Measurements from ENCODE around the gene HOXD12.
A peak's percentile ranks its signal among the peaks of the same experiment; 100 is the strongest.

HOXD12 gene

DNA sequence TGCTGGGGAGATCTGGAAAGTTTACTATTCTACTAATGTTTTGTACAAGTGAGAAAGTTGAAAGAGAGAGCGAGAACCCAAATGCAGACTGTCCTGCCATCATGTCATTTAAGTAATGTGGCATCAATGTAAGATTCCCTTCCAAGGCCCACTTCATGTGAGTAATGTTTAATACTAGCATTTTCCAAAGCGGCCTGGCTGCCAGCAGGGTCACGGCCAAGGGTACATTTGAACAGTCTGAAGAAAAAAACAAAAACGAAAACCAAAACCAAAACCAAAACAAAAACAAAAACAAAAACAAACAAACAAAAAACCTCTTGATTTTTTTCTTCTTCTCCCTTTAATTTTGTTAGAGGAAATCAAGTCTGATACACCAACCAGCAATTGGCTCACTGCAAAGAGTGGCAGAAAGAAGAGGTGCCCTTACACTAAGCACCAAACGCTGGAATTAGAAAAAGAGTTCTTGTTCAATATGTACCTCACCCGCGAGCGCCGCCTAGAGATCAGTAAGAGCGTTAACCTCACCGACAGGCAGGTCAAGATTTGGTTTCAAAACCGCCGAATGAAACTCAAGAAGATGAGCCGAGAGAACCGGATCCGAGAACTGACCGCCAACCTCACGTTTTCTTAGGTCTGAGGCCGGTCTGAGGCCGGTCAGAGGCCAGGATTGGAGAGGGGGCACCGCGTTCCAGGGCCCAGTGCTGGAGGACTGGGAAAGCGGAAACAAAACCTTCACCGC lies 19.2 kb downstream of the HOXD12 start:
- DNase-seq (ENCODE audit: low spot score), result no peak

DNA sequence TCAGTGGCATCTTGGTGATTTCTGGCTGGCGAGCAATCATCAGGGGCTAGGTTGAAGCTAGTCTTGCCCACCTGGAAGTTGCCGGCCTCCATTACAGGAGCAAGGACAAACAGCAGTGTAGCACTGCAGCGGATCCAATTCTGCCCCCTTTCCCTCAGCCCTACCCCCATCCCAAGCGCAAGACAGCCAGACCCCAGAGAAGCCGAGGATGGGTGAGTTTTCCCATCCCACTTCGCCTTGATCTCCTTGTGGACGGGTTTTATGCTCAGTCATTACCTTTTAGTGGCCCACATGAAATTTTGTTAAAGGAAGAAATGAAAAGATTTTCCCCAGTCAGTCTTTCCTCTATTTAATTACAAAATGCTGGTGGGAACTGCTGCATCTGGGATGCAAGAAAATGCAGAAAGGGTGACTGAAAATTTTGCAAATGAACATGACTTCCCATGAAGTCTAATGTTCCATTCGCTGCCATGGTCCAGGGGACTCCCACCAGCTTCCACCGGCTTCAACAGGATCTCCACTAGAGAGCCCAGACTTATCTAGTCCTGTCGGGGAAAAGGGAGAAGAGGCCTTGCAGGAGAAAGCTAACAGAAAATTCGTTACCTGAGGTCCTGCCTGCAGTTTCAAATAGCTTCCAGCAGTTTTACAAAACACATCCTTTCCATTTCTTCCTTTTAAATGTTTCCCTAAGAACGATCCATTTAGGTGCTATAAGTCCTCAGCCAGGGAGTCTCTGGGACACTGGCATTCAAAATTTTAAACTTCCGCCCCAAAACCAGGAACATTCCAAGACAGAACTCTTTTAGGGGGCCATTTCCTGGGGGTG lies 21.0 kb downstream of the HOXD12 start:
- DNase-seq (ENCODE audit: low spot score), result no peak

GRCh38 chr2:176121190-176122051 lies 21.8 kb downstream of the HOXD12 start:
- DNase-seq (ENCODE audit: low spot score), result no peak

DNA sequence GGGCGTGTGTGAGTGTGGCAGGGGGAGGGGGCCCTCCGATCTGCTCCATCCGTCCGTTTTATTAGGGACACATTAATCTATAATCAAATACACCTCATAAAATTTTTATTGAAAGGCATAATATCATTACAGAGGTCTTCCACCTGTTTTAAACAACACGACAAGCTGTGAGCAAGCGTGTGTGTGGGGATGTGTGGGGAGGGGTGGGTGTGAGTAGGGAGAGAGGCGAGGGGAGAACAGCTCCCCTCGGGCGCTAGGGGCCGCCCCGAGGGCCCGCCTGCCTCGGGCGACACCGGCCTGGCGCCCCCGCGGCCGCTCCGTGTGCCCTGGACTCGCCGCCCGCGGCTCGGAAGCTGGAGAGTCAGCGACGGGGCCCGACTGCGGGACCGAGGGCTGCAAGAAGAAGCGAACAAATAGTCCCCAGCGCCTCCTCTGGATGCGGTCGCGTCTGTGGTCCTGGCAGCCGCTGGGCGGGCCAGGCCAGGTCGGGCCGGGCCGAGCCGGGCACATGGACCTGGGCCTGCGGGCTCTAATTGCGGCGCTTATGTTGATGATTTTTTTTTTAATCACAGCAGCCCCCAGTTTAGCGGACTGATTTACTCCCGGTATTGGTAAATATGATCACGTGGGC lies 22.6 kb downstream of the HOXD12 start:
- no peak for DNase-seq (ENCODE audit: low spot score)

DNA sequence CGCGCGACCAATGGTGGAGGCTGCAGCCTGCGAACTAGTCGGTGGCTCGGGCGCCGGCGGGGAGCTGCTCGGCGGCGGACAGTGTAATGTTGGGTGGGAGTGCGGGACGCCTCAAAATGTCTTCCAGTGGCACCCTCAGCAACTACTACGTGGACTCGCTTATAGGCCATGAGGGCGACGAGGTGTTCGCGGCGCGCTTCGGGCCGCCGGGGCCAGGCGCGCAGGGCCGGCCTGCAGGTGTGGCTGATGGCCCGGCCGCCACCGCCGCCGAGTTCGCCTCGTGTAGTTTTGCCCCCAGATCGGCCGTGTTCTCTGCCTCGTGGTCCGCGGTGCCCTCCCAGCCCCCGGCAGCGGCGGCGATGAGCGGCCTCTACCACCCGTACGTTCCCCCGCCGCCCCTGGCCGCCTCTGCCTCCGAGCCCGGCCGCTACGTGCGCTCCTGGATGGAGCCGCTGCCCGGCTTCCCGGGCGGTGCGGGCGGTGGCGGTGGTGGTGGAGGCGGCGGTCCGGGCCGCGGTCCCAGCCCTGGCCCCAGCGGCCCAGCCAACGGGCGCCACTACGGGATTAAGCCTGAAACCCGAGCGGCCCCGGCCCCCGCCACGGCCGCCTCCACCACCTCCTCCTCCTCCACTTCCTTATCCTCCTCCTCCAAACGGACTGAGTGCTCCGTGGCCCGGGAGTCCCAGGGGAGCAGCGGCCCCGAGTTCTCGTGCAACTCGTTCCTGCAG lies 23.3 kb downstream of the HOXD12 start, which contains the start of gene HOXD9:
Gene HOXD9 (plus strand): TSS at position 37 of the 728 bp plus-strand sequence. CDS start 50 bp downstream, at position 87.
- no peak for DNase-seq (ENCODE audit: low spot score)

DNA sequence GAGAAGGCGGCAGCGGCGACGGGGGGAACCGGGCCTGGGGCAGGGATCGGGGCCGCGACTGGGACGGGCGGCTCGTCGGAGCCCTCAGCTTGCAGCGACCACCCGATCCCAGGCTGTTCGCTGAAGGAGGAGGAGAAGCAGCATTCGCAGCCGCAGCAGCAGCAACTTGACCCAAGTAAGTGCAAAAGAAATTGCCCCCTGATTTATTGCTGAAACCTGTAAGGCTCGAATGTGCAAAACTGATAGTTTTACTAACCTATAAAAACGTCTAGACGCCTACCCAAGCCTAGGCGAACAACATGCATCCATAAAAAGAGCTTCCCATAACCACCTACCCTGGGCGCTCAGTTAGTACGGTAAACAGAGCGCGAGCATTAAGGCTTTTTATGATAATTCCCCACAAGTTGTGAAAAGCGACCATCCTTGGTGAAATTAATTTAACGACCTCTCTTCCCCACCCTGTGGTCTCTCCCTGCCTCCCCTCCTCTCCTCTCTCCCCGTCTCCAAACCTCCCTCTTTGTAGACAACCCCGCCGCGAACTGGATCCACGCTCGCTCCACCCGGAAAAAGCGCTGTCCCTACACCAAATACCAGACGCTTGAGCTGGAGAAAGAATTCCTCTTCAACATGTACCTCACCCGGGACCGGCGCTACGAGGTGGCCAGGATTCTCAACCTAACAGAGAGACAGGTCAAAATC lies 24.0 kb downstream of the HOXD12 start:
- DNase-seq (ENCODE audit: low spot score), result no peak

DNA sequence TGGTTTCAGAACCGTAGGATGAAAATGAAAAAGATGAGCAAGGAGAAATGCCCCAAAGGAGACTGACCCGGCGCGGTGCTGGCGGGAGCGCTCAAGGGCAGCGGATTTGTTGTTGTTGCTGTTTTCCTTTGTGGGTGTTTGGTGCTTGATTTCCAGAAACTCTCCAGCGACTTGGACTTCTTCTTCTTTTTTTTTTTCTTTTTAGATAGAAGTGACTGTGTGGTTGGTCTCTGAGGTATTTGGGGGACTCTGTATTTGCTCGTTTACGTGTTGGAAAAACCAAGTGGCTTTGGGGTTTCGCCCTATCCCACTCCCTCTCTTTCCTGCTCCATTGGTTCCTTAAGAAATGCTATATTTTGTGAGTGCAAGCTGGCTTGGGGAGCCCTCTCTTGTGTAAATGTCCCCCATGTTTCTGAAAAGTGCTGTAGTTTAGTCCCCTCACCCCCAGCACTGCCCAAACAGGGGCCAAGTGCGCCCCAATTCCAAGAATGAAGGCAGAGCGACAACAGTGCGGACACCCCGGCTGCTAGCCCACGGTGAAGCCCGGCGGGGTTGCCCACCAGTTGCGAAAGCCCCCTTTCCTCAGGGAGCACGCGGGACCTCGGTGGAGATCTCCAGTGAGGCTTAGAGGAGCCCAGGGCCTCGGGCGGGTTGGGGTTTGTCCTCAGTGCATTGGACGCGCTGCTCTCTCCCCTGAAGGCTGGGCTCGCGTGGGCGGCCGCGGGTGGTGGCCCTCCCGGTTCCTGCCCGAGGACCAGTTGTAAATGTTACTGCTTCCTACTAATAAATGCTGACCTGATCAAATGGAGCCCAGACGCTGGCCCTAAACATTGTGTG lies 24.7 kb downstream of the HOXD12 start:
- no peak for DNase-seq (ENCODE audit: low spot score)

GRCh38 chr2:176124947-176125771 lies 25.6 kb downstream of the HOXD12 start:
- no peak for DNase-seq (ENCODE audit: low spot score)

DNA sequence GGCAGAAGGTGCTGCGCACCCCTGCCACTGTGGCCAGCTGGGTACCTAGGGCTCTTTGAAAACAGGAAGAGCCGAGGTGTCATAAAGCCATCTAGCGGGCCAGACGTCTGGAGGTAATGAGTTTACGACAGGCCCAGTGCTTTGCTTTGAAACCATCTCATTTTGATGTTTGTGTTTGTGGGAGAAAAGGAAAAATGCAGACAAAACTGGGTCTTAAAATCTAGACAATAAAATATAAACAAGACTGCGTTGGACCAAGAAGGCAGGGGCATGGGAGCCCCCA lies 26.1 kb downstream of the HOXD12 start:
- no peak for DNase-seq (ENCODE audit: low spot score)

DNA sequence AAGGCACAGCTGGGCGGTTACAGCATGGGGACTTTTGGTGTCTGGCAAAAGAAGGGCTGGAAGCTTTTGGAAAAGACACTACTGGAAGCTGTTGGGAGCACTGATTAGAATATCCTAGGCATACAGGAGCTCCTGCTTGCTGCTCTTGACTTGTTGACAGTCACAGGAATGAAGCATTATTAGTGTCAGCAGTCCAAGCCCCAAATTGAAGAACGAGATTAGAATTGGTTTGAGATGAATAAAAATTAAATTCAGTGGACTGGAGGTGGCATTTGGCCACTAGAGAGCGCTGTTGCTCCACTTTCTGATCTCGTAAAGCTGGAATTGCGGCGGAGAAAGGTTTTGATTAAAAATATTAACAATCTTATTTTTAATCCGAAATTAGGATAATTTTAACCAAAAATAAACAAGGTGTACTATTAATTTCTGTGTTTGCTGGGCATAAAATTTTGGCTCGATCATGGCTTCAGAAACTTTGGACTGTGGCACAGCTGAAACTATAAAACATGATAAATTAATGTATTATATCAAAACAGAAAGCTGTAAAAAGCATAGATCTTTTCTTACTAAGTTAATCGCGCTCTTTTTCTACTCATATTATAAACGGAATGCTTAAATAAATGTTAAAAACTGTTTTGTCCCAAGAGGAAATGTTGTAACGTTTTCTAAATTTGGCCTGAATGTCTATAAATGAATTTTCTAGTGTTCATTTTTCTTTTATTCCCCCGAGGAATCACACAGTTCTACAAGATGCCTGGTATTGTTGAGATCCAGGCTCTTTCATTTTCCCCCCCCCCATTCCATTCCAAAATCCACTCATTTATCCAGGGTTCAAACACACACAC lies 27.6 kb downstream of the HOXD12 start:
- DNase-seq (ENCODE audit: low spot score), result peak; percentile 65

DNA sequence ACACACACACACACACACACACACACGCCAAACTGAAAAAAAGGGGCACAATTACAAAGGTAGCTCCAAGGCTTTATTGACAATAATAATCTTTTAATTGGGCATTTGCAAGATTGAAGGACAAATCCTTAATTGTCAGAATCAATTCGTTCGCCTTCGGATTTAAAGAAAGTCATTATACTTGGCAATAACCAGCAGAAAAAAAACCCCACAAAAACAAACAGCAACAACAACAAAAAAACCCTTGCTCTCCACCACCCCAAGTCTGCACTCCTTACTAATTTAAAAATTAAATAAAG lies 28.1 kb downstream of the HOXD12 start:
- no peak for DNase-seq (ENCODE audit: low spot score)

DNA sequence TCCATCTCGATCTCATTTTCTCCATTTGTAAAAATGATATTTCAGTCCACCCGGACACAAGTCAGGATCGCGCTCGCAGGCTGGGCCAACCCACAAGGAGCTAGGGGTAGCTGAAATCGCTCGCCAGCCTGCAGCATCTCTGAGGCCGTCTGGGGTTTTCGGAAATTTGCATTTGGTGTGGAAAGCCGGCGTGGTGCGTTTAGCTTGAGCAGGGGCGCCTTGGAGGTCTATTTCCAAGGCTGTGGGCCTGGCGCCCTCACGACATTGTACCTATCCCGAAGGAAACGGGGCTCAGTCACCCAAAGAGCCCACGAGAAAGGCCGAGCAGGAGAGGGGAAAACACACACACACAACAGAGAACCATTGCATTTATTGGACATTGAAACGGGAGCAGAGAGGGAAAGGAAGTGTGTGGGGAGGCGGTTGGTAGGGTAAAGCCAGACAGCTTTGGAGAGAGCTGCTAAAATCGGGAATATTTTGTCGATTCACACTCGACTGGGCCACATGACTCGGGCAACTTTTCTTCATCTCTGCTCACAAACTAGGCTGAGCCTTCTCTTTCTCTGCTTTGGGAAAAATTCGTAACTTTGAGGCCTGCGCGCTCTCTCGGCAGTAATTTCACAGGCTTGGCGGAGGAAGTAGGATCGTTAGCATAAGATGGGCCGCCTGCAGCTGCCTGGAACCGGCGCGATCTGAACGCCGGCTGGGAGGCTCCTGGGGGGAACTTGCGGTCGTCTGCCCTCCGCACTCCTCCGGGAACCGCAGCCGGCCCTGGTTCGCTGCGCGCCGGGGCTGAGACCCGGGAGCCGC lies 28.8 kb downstream of the HOXD12 start:
- no peak for DNase-seq (ENCODE audit: low spot score)

GRCh38 chr2:176128982-176129796 lies 29.6 kb downstream of the HOXD12 start, which contains the start of gene HOXD8:
Gene HOXD8, plus strand, starts transcription at chr2:176129705. Its CDS starts 662 bp downstream, at chr2:176130367.
- no peak for DNase-seq (ENCODE audit: low spot score)

DNA sequence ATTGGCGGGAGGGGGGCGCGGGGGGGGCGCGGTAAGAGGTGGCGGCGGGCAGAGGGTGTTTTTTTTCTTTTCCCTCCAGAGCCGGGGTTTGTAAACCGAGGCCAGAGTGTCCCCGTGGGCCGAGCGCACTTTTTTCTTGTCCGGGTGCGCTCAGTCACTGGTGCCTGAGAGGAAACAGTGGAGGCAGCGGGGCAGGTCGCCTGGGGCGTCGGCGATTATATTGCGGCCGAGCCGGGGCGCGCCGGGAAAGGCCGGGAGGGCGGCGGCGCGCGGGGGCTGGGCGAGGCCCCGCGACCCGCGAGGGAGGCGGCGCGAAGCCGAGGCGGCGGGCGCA lies 30.2 kb downstream of the HOXD12 start:
- no peak for DNase-seq (ENCODE audit: low spot score)

DNA sequence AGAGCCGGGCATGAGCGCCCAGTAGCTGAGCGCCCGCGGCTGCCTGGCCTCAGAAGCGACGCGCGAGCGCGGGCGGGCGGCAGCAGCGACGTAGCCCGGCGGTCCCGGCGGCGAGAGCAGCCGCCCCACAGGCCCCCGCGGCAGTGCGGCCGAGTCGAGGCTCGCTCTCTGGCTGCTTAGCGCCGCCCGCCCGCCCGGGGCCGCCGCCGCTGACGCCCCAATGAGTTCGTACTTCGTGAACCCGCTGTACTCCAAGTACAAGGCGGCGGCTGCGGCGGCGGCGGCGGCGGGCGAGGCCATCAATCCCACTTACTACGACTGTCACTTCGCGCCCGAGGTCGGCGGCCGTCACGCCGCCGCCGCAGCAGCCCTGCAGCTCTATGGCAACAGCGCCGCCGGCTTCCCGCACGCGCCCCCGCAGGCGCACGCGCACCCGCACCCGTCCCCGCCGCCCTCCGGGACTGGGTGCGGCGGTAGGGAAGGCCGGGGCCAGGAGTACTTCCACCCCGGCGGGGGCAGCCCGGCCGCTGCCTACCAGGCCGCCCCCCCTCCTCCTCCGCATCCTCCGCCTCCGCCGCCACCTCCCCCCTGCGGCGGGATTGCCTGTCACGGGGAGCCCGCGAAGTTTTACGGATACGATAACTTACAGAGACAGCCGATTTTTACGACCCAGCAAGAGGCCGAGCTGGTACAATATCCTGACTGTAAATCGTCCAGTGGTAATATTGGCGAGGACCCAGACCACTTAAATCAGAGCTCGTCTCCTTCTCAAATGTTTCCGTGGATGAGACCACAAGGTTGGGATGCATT lies 30.8 kb downstream of the HOXD12 start:
- DNase-seq (ENCODE audit: low spot score), result no peak
